HepG2 (cell line): ENCODE data around the gene LLGL2. TPM values are rescaled to one million over a fixed set of nuclear protein-coding genes. Genes with fewer than 3 reads are reported as not detected.
A peak's percentile ranks its signal among the peaks of the same experiment; 100 is the strongest.

ENCODE experiments used
- DMTF1 ChIP-seq: sonication (generic); formaldehyde crosslinking; IDR thresholded peaks from 2 replicates; pipeline ENCODE4 v1.4.0; 2020; ENCODE audit warnings: mild to moderate bottlenecking, missing genetic modification reagents
- GTF3A ChIP-seq: sonication (generic); formaldehyde crosslinking; conservative IDR thresholded peaks from 2 replicates; pipeline ENCODE4 v1.4.0; 2020; ENCODE audit warnings: mild to moderate bottlenecking, missing genetic modification reagents
- HINFP ChIP-seq: sonication (generic); formaldehyde crosslinking; IDR thresholded peaks from 2 replicates; pipeline ENCODE4 v1.4.0; 2020; ENCODE audit warnings: low read depth, mild to moderate bottlenecking, missing genetic modification reagents
- KDM2A ChIP-seq: sonication (generic); formaldehyde crosslinking; IDR thresholded peaks from 2 replicates; pipeline ENCODE4 v1.4.0; 2020; ENCODE audit warnings: low read depth, missing genetic modification reagents, borderline replicate concordance
- NR1H2 ChIP-seq: sonication (generic); formaldehyde crosslinking; IDR thresholded peaks from 2 replicates; pipeline ENCODE4 v1.8.1; 2022; ENCODE audit warnings: low read depth, missing genetic modification reagents, borderline replicate concordance
- NR2C2 ChIP-seq: sonication (generic); formaldehyde crosslinking; IDR thresholded peaks from 2 replicates; pipeline ENCODE4 v1.4.0; 2020; ENCODE audit warnings: missing genetic modification reagents, mild to moderate bottlenecking, moderate library complexity, borderline replicate concordance
- U2AF2 ChIP-seq: fragments of 200-400 bp; formaldehyde crosslinking; IDR thresholded peaks from 2 replicates; pipeline ENCODE4 v1.6.1; 2017; ENCODE audit warnings: low read depth, mild to moderate bottlenecking, low read length
- ZBTB26 ChIP-seq: IDR thresholded peaks from 2 replicates; pipeline ENCODE4 v1.6.1; 2016; ENCODE audit warnings: missing compliant biosample characterization, missing genetic modification reagents, borderline replicate concordance
- ZBTB3 ChIP-seq: sonication (generic); formaldehyde crosslinking; IDR thresholded peaks from 2 replicates; pipeline ENCODE4 v1.4.0; 2020; ENCODE audit warnings: low read depth, mild to moderate bottlenecking, moderate library complexity, missing genetic modification reagents, borderline replicate concordance
- ZFY ChIP-seq: sonication (generic); formaldehyde crosslinking; IDR thresholded peaks from 2 replicates; pipeline ENCODE4 v1.4.0; 2020; ENCODE audit warnings: missing genetic modification reagents
- ZNF276 ChIP-seq: sonication (generic); formaldehyde crosslinking; IDR thresholded peaks from 2 replicates; pipeline ENCODE4 v1.4.0; 2020; ENCODE audit warnings: mild to moderate bottlenecking, low read depth, missing genetic modification reagents
- ZNF329 ChIP-seq: sonication (generic); formaldehyde crosslinking; IDR thresholded peaks from 2 replicates; pipeline ENCODE4 v1.9.0; 2021; ENCODE audit warnings: low read depth, mild to moderate bottlenecking, missing genetic modification reagents
- ZNF34 ChIP-seq: sonication (generic); formaldehyde crosslinking; IDR thresholded peaks from 2 replicates; pipeline ENCODE4 v1.4.0; 2020; ENCODE audit warnings: mild to moderate bottlenecking, missing genetic modification reagents, borderline replicate concordance
- ZNF362 ChIP-seq: sonication (generic); formaldehyde crosslinking; IDR thresholded peaks from 2 replicates; pipeline ENCODE4 v1.4.0; 2020; ENCODE audit warnings: missing genetic modification reagents, mild to moderate bottlenecking, borderline replicate concordance
- ZNF639 ChIP-seq: conservative IDR thresholded peaks from 2 replicates; pipeline ENCODE4 v1.6.1; 2018; ENCODE audit warnings: missing genetic modification reagents
- ZNF780A ChIP-seq: sonication (generic); formaldehyde crosslinking; IDR thresholded peaks from 2 replicates; pipeline ENCODE4 v1.8.0; 2022; ENCODE audit warnings: mild to moderate bottlenecking, missing genetic modification reagents, moderate library complexity
- ZNF816 ChIP-seq: sonication (generic); formaldehyde crosslinking; IDR thresholded peaks from 2 replicates; pipeline ENCODE4 v1.8.0; 2022; ENCODE audit warnings: missing genetic modification reagents, mild to moderate bottlenecking, borderline replicate concordance
- polyA plus RNA-seq, 8 experiments: library from polyadenylated mRNA; depleted of rRNA in 3 of 8; stranded (reverse) in 7 of 8; unstranded in 1 of 8; fragments of >200 nt; fragmentation: Illumina TruSeq in 4 of 8; extraction: Trizol in 4 of 8; gene quantifications; 2 replicates each; pipeline versions ENCODE4 v1.2.1 to v1.2.3, GENCODE V29; 2011 to 2016; ENCODE audit warnings: low read depth in 4 of 8, missing spikeins in 1 of 8, mixed read lengths in 1 of 8; ENCODE audit not compliant: insufficient read depth in 1 of 8
- total RNA-seq, 5 experiments: library from RNA; depleted of rRNA; stranded (reverse); fragments of >200 nt; fragmentation: Illumina TruSeq; extraction: Trizol; gene quantifications; 2 replicates each; pipeline ENCODE4 v1.2.3, GENCODE V29; 2016; ENCODE audit warnings: low read depth in 1 of 5

LLGL2 gene
- total and polyA plus RNA-seq, 2 of the 13 experiments (the other 11 are each of a cell fraction or from before 2014, with no cell fraction given) = 83.0 to 86.7 TPM

- 0 out of 2 replicates have a peak, but pooled peaks have one; percentile 75 for TF ChIP-seq DMTF1 (CRISPR knock-in tag)
- no peak for TF ChIP-seq ZNF780A
- TF ChIP-seq ZNF639 = no peak
- peak; percentile 6; the same call in 1 of the 2 replicates for TF ChIP-seq NR2C2
- peak; percentile 79; the same call in 1 of the 2 replicates for TF ChIP-seq ZNF362 (CRISPR knock-in tag)
- 0 out of 2 replicates have a peak, but pooled peaks have one; percentile 86 for TF ChIP-seq GTF3A (CRISPR knock-in tag)
- no peak for TF ChIP-seq ZNF329 (CRISPR knock-in tag)
- 0 out of 2 replicates have a peak, but pooled peaks have one; percentile 24 for TF ChIP-seq ZFY (CRISPR knock-in tag)
- TF ChIP-seq ZBTB26 (CRISPR knock-in tag) = 0 out of 2 replicates have a peak, but pooled peaks have one; percentile 49
- TF ChIP-seq U2AF2 = no peak
- no peak; the same call in 1 of the 2 replicates for TF ChIP-seq KDM2A (CRISPR knock-in tag)
- 0 out of 2 replicates have a peak, but pooled peaks have one; percentile 11 for TF ChIP-seq HINFP (CRISPR knock-in tag)
- peak; percentile 94; the same call in 1 of the 2 replicates for TF ChIP-seq ZNF34 (CRISPR knock-in tag)
- TF ChIP-seq ZBTB3 = 0 out of 2 replicates have a peak, but pooled peaks have one; percentile 47
- TF ChIP-seq NR1H2 (CRISPR knock-in tag) = 0 out of 2 replicates have a peak, but pooled peaks have one; percentile 18
- no peak for TF ChIP-seq ZNF816 (CRISPR knock-in tag)
- 0 out of 2 replicates have a peak, but pooled peaks have one; percentile 6 for TF ChIP-seq ZNF276 (CRISPR knock-in tag)
These were observed 32.6 kb downstream of the LLGL2 start (continued) for GRCh38 chr17:75557852-75558665.
